GM10266 (cell line): ENCODE results near the gene GGT7.
A peak's percentile ranks its signal among the peaks of the same experiment; 100 is the strongest.
"Not testable (repeated sequence)": the region's sequence is repeated elsewhere in the genome, so short reads cannot be mapped to it uniquely, and the experiment has no call there.

Experiments used
- DNase-seq: peaks from one replicate; pipeline ENCODE4 v3.0.0; 2012; ENCODE audit errors: extremely low spot score
- TF ChIP-seq, protein P1 (sequence below): IDR thresholded peaks from 2 replicates; pipeline ENCODE4 v1.5.1; 2012; ENCODE audit warnings: mild to moderate bottlenecking, low read depth; ENCODE audit not compliant: control insufficient read depth, insufficient read depth; ENCODE audit errors: missing control alignments

Gene GGT7

DNA sequence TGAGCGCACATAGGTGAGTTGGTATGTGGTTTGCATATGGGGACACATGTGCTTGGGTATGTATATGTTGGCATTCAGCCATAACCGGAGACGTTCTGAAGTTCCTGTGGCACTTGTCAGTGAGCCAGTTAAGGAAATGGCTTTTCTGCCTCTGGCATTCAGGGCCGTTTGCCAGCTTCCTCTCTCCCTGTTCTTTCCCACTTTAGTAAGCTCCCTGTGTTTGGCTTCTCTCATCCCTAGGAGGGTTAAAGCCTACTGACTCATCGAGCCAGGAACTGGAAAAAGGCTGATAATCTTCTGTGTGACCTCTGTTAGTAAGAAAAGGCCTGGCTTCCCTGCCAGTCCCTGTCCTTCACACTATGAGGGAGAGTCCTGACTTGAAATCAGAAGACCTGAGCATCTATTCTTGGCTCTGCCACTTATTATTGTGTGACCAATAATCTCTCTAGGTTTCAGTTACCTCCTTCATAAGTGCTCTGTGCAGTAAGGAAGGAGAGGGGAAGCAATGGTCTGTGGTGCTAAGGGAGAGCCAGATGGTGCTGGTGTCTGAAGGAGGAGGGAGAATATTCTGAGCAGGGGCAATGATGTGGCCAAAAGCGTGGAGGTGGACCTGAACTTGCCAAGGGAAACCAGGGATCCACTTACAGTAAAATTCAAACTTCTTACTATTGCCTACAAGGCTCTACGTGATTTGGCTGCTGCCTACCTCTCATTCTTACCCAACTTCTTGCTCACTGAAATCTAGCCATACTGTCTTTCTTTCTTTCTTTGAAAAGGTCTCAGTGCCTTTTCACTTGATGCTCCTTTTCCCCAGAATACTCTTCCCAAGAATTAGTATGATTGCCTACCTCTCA, 35.2 kb upstream of the GGT7 start:
- DNase-seq = no peak
- TF ChIP-seq, protein P1, sequence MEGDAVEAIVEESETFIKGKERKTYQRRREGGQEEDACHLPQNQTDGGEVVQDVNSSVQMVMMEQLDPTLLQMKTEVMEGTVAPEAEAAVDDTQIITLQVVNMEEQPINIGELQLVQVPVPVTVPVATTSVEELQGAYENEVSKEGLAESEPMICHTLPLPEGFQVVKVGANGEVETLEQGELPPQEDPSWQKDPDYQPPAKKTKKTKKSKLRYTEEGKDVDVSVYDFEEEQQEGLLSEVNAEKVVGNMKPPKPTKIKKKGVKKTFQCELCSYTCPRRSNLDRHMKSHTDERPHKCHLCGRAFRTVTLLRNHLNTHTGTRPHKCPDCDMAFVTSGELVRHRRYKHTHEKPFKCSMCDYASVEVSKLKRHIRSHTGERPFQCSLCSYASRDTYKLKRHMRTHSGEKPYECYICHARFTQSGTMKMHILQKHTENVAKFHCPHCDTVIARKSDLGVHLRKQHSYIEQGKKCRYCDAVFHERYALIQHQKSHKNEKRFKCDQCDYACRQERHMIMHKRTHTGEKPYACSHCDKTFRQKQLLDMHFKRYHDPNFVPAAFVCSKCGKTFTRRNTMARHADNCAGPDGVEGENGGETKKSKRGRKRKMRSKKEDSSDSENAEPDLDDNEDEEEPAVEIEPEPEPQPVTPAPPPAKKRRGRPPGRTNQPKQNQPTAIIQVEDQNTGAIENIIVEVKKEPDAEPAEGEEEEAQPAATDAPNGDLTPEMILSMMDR = no peak

DNA sequence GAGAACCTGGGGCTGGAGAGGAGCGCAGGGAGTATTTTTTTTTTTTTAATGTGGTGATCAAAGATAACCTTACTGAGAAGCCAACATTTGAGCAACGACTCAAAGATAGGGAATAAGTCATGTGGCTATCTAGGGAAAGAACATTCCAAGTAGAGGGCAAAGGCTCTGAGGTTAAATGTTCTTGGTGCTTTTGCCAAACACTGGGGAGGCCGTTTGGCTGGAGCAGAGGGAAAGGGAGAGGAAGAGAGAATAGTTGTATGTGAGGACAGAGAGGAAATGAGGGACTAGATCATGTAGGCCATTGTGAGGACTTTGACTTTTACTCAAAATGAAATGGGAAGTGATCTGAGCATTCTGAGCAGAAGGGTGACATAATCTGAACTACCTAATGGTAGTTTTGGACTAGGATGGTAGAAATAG, 31.6 kb upstream of the GGT7 start:
- peak; percentile 44 for DNase-seq
- TF ChIP-seq, protein P1 = no peak

DNA sequence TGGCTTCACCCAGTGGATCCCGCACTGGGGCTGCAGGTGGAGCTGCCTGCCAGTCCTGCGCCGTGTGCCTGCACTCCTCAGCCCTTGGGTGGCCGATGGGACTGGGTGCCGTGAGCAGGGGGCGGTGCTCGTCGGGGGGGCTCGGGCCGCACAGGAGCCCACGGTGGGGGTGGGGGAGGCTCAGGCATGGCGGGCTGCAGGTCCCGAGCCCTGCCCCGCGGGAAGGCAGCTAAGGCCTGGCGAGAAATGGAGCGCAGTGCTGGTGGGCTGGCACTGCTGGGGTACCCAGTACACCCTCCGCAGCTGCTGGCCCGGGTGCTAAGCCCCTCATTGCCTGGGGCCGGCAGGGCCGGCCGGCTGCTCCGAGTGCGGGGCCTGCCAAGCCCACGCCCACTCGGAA, 26.1 kb upstream of the GGT7 start:
- DNase-seq = not testable (repeated sequence)

DNA sequence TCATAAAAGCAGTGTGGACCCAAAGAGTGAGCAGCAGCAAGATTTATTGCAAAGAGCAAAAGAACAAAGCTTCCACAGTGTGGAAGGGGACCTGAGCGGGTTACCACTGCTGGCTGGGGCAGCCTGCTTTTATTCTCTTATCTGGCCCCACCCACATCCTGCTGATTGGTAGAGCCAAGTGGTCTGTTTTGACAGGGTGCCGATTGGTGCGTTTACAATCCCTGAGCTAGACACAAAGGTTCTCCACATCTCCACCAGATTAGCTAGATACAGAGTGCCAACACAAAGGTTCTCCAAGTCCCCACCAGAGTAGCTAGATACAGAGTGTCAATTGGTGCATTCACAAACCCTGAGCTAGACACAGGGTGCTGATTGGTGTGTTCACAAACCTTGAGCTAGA, 25.5 kb upstream of the GGT7 start:
- DNase-seq = not testable (repeated sequence)

DNA sequence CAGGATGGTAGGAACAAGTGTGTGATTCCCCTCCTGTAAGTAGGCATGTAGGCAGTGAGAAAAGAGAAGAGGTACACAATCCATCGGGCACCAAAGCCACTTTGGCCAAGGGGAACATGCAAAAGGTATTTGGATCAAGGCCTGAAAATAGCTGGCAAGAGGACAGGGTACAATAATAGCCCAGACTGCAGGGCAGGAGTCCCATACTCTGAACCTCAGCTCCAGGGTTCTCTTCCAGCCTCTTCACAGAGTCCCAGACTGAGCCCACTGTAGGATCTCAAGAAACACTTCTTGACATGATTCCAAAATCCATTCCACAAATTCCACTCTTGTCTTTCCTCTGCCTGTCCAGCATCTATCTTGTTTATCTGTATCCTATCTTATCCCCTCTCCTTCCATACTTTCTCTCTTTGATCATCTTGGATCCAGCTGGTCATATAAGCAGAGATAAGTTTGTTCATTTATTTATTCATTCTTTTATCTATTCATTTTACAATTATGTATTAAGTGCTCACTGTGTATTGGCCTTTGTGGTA, 23.5 kb upstream of the GGT7 start:
- no peak for DNase-seq

DNA sequence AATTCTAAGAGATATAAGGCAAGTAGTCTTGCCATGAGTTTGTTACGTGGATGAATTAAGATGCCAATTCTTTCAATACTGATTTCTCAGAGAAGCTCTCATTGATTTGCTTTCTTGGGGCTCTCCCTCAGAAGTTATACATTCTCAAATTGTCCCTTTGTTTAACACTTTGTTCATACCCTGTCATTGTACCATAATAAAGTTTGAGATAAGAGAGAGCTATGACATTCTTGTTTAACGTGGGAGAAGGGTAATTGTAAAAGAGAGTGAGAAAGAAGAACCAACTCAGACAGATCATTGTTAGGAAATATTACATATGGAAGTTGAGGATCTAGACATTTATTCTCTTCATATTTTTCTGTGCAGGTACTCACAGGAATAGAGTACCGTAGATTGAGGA, 22.8 kb upstream of the GGT7 start:
- no peak for DNase-seq
- TF ChIP-seq, protein P1 = no peak

More for the DNA sequence above, 23.5 kb upstream of the GGT7 start:
- TF ChIP-seq, protein P1 = no peak

DNA sequence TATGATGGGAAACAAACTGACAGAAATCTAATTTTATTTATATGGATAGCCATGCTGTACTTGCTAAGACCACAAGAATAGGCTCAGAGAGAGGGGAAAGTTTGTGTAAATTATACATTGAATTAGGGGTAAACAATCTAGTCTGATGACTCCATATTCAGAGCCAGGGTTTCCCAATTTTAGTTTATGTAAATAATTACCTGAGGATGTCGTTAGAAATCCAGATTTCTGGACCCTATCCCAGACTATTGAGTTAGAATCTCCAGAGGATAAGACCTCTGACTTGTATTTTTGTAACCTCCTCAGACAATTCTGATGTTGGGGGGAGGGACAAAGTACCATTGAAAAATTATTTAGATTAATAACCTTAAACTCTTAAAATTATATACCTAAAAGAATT, 22.1 kb upstream of the GGT7 start:
- DNase-seq = no peak
- TF ChIP-seq, protein P1 = no peak

DNA sequence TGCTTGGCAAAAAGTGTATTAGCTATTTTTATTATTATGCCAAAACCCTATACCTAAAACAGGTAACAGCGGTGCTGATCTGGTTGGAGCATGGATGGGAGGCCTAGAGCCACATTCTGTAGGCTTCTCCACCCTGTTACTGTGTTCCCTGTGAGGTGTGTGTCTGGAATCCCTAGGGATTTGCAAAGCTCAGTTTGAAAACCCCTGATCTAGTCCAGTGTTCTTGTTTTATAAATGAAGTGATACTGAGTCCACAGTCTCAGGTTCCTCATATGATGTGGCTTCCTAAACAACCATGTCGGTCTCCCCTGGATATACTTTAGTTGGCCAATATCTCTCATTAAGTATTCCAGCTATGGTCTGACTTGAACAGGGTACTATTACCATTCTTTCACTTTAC, 20.0 kb upstream of the GGT7 start:
- TF ChIP-seq, protein P1 = no peak
- no peak for DNase-seq
